Measurements from ENCODE around the gene ADGRF5.
"Not testable (repeated sequence)": the region's sequence is repeated elsewhere in the genome, so short reads cannot be mapped to it uniquely, and the experiment has no call there.

- not testable (repeated sequence) for TF ChIP-seq NFYB (IDR thresholded peaks at IDR 0.05; ENCODE audit: insufficient read depth, low read depth, low read length); RFX5 (IDR thresholded peaks at IDR 0.05; ENCODE audit: low read depth, low read length); SUZ12 (IDR thresholded peaks at IDR 0.05; ENCODE audit: unreplicated experiment)
- TF ChIP-seq, protein P1, sequence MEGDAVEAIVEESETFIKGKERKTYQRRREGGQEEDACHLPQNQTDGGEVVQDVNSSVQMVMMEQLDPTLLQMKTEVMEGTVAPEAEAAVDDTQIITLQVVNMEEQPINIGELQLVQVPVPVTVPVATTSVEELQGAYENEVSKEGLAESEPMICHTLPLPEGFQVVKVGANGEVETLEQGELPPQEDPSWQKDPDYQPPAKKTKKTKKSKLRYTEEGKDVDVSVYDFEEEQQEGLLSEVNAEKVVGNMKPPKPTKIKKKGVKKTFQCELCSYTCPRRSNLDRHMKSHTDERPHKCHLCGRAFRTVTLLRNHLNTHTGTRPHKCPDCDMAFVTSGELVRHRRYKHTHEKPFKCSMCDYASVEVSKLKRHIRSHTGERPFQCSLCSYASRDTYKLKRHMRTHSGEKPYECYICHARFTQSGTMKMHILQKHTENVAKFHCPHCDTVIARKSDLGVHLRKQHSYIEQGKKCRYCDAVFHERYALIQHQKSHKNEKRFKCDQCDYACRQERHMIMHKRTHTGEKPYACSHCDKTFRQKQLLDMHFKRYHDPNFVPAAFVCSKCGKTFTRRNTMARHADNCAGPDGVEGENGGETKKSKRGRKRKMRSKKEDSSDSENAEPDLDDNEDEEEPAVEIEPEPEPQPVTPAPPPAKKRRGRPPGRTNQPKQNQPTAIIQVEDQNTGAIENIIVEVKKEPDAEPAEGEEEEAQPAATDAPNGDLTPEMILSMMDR (IDR thresholded peaks at IDR 0.05 in 2 of 3, conservative IDR thresholded peaks at IDR 0.05 in 1 of 3; ENCODE audit: control insufficient read depth in 2 of 3, extremely low read depth in 1 of 3, insufficient read depth in 1 of 3, low read depth in 3 of 3, low read length in 3 of 3): not testable (repeated sequence)
These were observed 70.2 kb downstream of the ADGRF5 start for GRCh38 chr6:46851576-46851975.

Measured in GM12878 (cell line).